CD4-positive, alpha-beta memory T cell (primary cell): Measurements from ENCODE around the gene SYP. TPM values are rescaled to one million over a fixed set of nuclear protein-coding genes. Genes with fewer than 3 reads are reported as not detected.

ENCODE experiments used
- CTCF ChIA-PET: fragments of 350-600 bp; sonication (Branson Sonifier 250); formaldehyde crosslinking; loops from one replicate; lab custom pipeline; 2021; ENCODE audit warnings: inconsistent platforms; ENCODE audit not compliant: partially characterized antibody; lab: Charles Lee
- POLR2A ChIA-PET: fragments of 350-600 bp; sonication (Branson Sonifier 250); formaldehyde crosslinking; loops from one replicate; lab custom pipeline; 2021; ENCODE audit not compliant: partially characterized antibody; lab: Charles Lee
- DNase-seq, 5 donors: peaks; one replicate each; pipeline versions ENCODE4 v3.0.0 to v3.0.0-alpha.2; 2020 to 2022; ENCODE audit warnings: mixed read lengths in 1 of 5
- H3K27ac ChIP-seq: one replicate; pipeline ENCODE4 v1.7.0; 2013; ENCODE audit warnings: low read depth, low read length
- H3K27me3 ChIP-seq: 2 replicates; pipeline ENCODE4 v1.7.0; 2013; ENCODE audit warnings: mild to moderate bottlenecking, low read length, moderate library complexity; ENCODE audit not compliant: insufficient read depth
- H3K36me3 ChIP-seq: 2 replicates; pipeline ENCODE4 v1.7.0; 2013; ENCODE audit warnings: mild to moderate bottlenecking, low read length, moderate library complexity; ENCODE audit not compliant: insufficient read depth
- H3K4me1 ChIP-seq: 2 replicates; pipeline ENCODE4 v1.7.0; 2013; ENCODE audit warnings: mild to moderate bottlenecking, low read length, moderate library complexity; ENCODE audit not compliant: insufficient read depth
- H3K4me3 ChIP-seq, 2 donors: one replicate each; pipeline ENCODE4 v1.7.0; 2013; ENCODE audit warnings: low read length in 2 of 2, mild to moderate bottlenecking in 1 of 2
- H3K9me3 ChIP-seq, 2 donors: one replicate each; pipeline ENCODE4 v1.7.0; 2013; ENCODE audit warnings: low read length in 2 of 2, control low read depth in 1 of 2; ENCODE audit not compliant: control insufficient read depth in 1 of 2
- H3K27ac Mint-ChIP-seq, 7 donors: one replicate each; pipeline ENCODE4 v1.8.0; 2020 to 2021; ENCODE audit warnings: mixed read lengths in 7 of 7, mild to moderate bottlenecking in 6 of 7, inconsistent platforms in 3 of 7, moderate library complexity in 3 of 7
- H3K27me3 Mint-ChIP-seq, 2 donors: one replicate each; pipeline ENCODE4 v1.8.0; 2020 to 2021; ENCODE audit warnings: mixed read lengths in 2 of 2
- H3K36me3 Mint-ChIP-seq, 2 donors: one replicate each; pipeline ENCODE4 v1.8.0; 2020 to 2021; ENCODE audit warnings: mixed read lengths in 2 of 2, inconsistent platforms in 1 of 2, mild to moderate bottlenecking in 1 of 2
- H3K4me1 Mint-ChIP-seq, 4 donors: one replicate each; pipeline ENCODE4 v1.8.0; 2020 to 2021; ENCODE audit warnings: mixed read lengths in 4 of 4, mild to moderate bottlenecking in 1 of 4
- H3K4me3 Mint-ChIP-seq, 8 donors: one replicate each; pipeline ENCODE4 v1.8.0; 2020 to 2021; ENCODE audit warnings: mixed read lengths in 8 of 8, mild to moderate bottlenecking in 7 of 8, moderate library complexity in 6 of 8, inconsistent platforms in 3 of 8
- H3K9me3 Mint-ChIP-seq, 8 donors: one replicate each; pipeline ENCODE4 v1.8.0; 2020 to 2021; ENCODE audit warnings: mixed read lengths in 8 of 8, mild to moderate bottlenecking in 5 of 8, inconsistent platforms in 3 of 8, moderate library complexity in 1 of 8
- intact Hi-C: fragments of 100-400 bp; cut with micrococcal nuclease; formaldehyde crosslinking; loops from one replicate; pipeline ENCODE4 v1.15.1; 2023
- polyA plus RNA-seq, 2 donors: library from polyadenylated mRNA; unstranded; fragments of 300-500 nt; fragmentation: Illumina TruSeq; gene quantifications; one replicate each; pipeline ENCODE4 v1.2.3, GENCODE V29; 2021
- total RNA-seq, 2 experiments: library from RNA; stranded (reverse); gene quantifications; one replicate each; pipeline ENCODE4 v1.2.3, GENCODE V29; 2021

SYP gene
- under 1 TPM; 0.50 to 0.73 TPM for total RNA-seq
- polyA plus RNA-seq: under 1 TPM in 1 of 2 donors, not detected in 1; 0.32 TPM

DNA sequence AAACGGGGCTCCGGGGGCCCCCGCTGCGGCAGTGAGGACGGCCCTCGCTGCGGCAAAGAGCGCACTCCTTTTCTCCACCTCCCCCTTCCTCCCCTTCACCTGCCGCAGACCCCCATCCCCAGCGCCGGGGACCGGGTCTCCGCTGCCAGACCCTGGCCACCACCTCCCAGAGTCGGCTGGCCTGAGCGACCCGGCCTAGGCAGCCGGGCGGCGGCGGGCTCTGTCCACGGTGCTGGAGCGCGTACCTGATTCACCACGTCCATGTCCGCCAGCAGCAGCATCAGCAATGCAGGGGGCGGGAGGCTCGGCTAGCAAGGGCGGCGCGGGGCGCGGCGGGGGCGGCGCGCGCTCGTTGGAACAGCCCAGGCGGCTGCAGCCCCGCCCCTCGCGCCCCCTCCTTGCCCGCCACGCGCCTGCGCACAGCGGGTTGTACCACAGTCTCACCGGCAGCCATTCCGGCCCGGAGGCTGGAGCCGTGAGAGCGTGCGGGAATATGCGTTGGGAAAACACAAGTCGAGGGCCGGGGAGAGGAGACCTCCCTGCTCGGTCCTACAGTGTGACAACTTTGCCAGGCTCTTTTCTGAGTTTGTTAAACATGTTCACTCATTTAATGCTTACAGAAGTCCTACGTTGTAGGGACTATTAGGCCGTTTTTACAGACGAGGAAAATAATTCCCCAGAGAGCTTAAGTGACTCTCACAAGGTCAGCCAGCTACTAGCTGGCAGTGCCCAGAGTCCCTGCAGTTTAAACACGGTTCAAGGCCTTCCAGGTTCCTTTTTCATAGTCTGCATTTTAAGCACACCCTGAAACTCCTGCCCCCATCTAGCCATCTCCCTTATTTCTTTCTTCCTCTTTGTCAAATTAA, at the start of gene SYP:
Gene SYP (minus strand): TSS at position 288 of the 866 bp plus-strand sequence. CDS start 7 bp downstream, at position 281.
- peaks cover 13% of the 10 kb centered on the region for H3K4me1 ChIP-seq
- H3K27ac ChIP-seq: no peak within 1 kb of the TSS
- no peak within 1 kb of the TSS for H3K4me3 ChIP-seq
- no peaks in the 10 kb centered on the region for H3K27me3 ChIP-seq
- peaks cover 0 to 1% of the 10 kb centered on the region in 2 donors for H3K27me3 Mint-ChIP-seq
- peak; percentile 86 to 89 (median 87) for DNase-seq
- intact Hi-C loops: loop anchor here (1.0 to 10.0 kb wide), 4 partner anchors 9 to 675 kb away; partner anchors contain the start of genes PPP1R3F and USP27X
- no peaks in the 10 kb centered on the region for H3K36me3 Mint-ChIP-seq
- no peaks in the 10 kb centered on the region for H3K36me3 ChIP-seq
- ChIA-PET CTCF (interaction anchor here (0.7 to 1.0 kb wide), 2 partner anchors 9 to 17 kb away, joined by 3 read pairs; no protein-coding TSS in a partner anchor), POLR2A (interaction anchor here (0.8 to 1.6 kb wide), 6 partner anchors 9 to 76 kb away, joined by 3 to 6 read pairs (median 4); partner anchors contain the start of gene GPKOW)
- no peaks in the 10 kb centered on the region for H3K9me3 Mint-ChIP-seq
- H3K4me1 Mint-ChIP-seq: peaks cover 7 to 18% (median 12%) of the 10 kb centered on the region in 4 donors
- peak within 1 kb of the TSS; percentile 5 to 86 (median 58) for H3K27ac Mint-ChIP-seq
- H3K9me3 ChIP-seq: no peaks in the 10 kb centered on the region
- peak within 1 kb of the TSS; percentile 57 to 77 (median 64) for H3K4me3 Mint-ChIP-seq

DNA sequence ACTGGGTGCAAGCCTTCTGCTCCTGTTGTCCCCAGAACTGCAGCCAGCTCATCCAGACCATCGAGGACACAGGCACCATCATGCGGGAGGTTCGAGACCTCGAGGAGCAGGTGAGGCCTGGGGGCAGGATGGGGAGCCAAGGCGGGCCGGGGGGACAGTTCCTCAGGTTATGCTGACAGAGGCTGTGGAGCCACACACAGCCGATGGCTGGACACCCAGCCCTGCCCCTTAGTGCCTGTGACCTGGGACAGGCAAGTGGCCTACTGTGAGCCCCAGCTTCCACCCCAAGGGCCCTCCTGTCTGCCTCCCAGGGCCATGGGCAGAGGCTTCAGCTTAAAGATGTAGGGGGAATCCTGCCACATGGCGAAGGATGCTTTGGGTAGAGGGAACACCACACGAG, 49.6 kb upstream of the SYP start:
- Mint-ChIP-seq H3K9me3 (peaks cover 0 to 2% (median 0%) of the 10 kb centered on the region in 8 donors), H3K36me3 (peaks cover 14 to 34% of the 10 kb centered on the region in 2 donors), H3K4me3 (no peak overlapping the region), H3K27me3 (no peaks in the 10 kb centered on the region), H3K4me1 (peaks cover 0 to 7% (median 5%) of the 10 kb centered on the region in 4 donors), H3K27ac (peak overlapping the region in 1 of 7 donors; percentile 64)
- H3K9me3 ChIP-seq: no peaks in the 10 kb centered on the region
- intact Hi-C loops: no loop called here
- H3K4me1 ChIP-seq: no peaks in the 10 kb centered on the region
- H3K27me3 ChIP-seq: no peaks in the 10 kb centered on the region
- peaks cover 1% of the 10 kb centered on the region for H3K36me3 ChIP-seq
- ChIA-PET CTCF (no interaction called here), POLR2A (interaction anchor here (1.1 kb wide), 1 partner anchor 14 kb away, joined by 3 read pairs; no protein-coding TSS in a partner anchor)
- DNase-seq: no peak
- no peak overlapping the region for H3K4me3 ChIP-seq
- no peak overlapping the region for H3K27ac ChIP-seq

GRCh38 chrX:49249071-49249470, 49.1 kb upstream of the SYP start:
- no peak for DNase-seq

GRCh38 chrX:49247916-49248811, 48.2 kb upstream of the SYP start:
- POLR2A ChIA-PET: interaction anchor here (0.9 to 1.6 kb wide), 3 partner anchors 9 to 20 kb away, joined by 3 to 8 read pairs (median 4); partner anchors contain the start of gene CCDC22
- no peaks in the 10 kb centered on the region for H3K27me3 ChIP-seq
- intact Hi-C loops: no loop called here
- no peak for DNase-seq
- Mint-ChIP-seq H3K27ac (peak overlapping the region in 1 of 7 donors; percentile 76), H3K27me3 (no peaks in the 10 kb centered on the region), H3K4me3 (no peak overlapping the region), H3K4me1 (peaks cover 0 to 7% (median 6%) of the 10 kb centered on the region in 4 donors), H3K36me3 (peaks cover 18 to 44% of the 10 kb centered on the region in 2 donors), H3K9me3 (peaks cover 0 to 2% (median 0%) of the 10 kb centered on the region in 8 donors)
- H3K27ac ChIP-seq: no peak overlapping the region
- H3K9me3 ChIP-seq: no peaks in the 10 kb centered on the region
- CTCF ChIA-PET: no interaction called here
- peaks cover 7% of the 10 kb centered on the region for H3K36me3 ChIP-seq
- no peaks in the 10 kb centered on the region for H3K4me1 ChIP-seq
- H3K4me3 ChIP-seq: no peak overlapping the region

More at GRCh38 chrX:49249071-49249470, 49.1 kb upstream of the SYP start:
- Histone ChIP-seq H3K36me3 (peaks cover 4% of the 10 kb centered on the region), H3K27ac (no peak overlapping the region), H3K4me3 (no peak overlapping the region), H3K27me3 (no peaks in the 10 kb centered on the region), H3K9me3 (no peaks in the 10 kb centered on the region), H3K4me1 (no peaks in the 10 kb centered on the region)
- Mint-ChIP-seq H3K27me3 (no peaks in the 10 kb centered on the region), H3K9me3 (peaks cover 0 to 2% (median 0%) of the 10 kb centered on the region in 8 donors), H3K36me3 (peaks cover 15 to 38% of the 10 kb centered on the region in 2 donors), H3K27ac (no peak overlapping the region), H3K4me3 (no peak overlapping the region), H3K4me1 (peaks cover 0 to 7% (median 5%) of the 10 kb centered on the region in 4 donors)
- ChIA-PET POLR2A (interaction anchor here (0.9 to 1.6 kb wide), 3 partner anchors 8 to 19 kb away, joined by 3 to 8 read pairs (median 4); partner anchors contain the start of gene CCDC22), CTCF (no interaction called here)
- intact Hi-C loops: no loop called here

- ChIA-PET POLR2A (no interaction called here), CTCF (no interaction called here)
- intact Hi-C loops: no loop called here
- Histone ChIP-seq H3K4me3 (no peak overlapping the region), H3K27ac (no peak overlapping the region), H3K4me1 (no peaks in the 10 kb centered on the region), H3K9me3 (no peaks in the 10 kb centered on the region), H3K36me3 (peaks cover 16% of the 10 kb centered on the region), H3K27me3 (no peaks in the 10 kb centered on the region)
- H3K27me3 Mint-ChIP-seq: no peaks in the 10 kb centered on the region
- peaks cover 18 to 50% of the 10 kb centered on the region in 2 donors for H3K36me3 Mint-ChIP-seq
- peaks cover 0 to 7% (median 6%) of the 10 kb centered on the region in 4 donors for H3K4me1 Mint-ChIP-seq
- no peak overlapping the region for H3K4me3 Mint-ChIP-seq
- H3K27ac Mint-ChIP-seq: no peak overlapping the region
- DNase-seq: no peak
- H3K9me3 Mint-ChIP-seq: no peaks in the 10 kb centered on the region
Measured at GRCh38 chrX:49247346-49247745, 47.4 kb upstream of the SYP start.

GRCh38 chrX:49246541-49246940, 46.5 kb upstream of the SYP start:
- peaks cover 18 to 51% of the 10 kb centered on the region in 2 donors for H3K36me3 Mint-ChIP-seq
- DNase-seq: no peak
- no peaks in the 10 kb centered on the region for H3K9me3 Mint-ChIP-seq
- H3K4me3 Mint-ChIP-seq: no peak overlapping the region
- peaks cover 0 to 7% (median 3%) of the 10 kb centered on the region in 4 donors for H3K4me1 Mint-ChIP-seq
- Histone ChIP-seq H3K27me3 (no peaks in the 10 kb centered on the region), H3K4me1 (no peaks in the 10 kb centered on the region), H3K4me3 (no peak overlapping the region), H3K36me3 (peaks cover 20% of the 10 kb centered on the region), H3K27ac (no peak overlapping the region), H3K9me3 (no peaks in the 10 kb centered on the region)
- ChIA-PET CTCF (no interaction called here), POLR2A (no interaction called here)
- no peaks in the 10 kb centered on the region for H3K27me3 Mint-ChIP-seq
- peak overlapping the region in 2 of 7 donors; percentile 10 to 60 for H3K27ac Mint-ChIP-seq
- intact Hi-C loops: no loop called here
